ENCODE measurements around the gene PPP1R7.

Gene PPP1R7

GRCh38 chr2:241120440-241120839 is 29.8 kb upstream of the PPP1R7 start:
- in situ Hi-C loops (cut with HindIII; ENCODE audit: low sequenced_read_pairs), result no loop called here

- in situ Hi-C loops (cut with HindIII; ENCODE audit: low sequenced_read_pairs), result no loop called here
Observed at GRCh38 chr2:241121008-241121407, 29.3 kb upstream of the PPP1R7 start.

DNA sequence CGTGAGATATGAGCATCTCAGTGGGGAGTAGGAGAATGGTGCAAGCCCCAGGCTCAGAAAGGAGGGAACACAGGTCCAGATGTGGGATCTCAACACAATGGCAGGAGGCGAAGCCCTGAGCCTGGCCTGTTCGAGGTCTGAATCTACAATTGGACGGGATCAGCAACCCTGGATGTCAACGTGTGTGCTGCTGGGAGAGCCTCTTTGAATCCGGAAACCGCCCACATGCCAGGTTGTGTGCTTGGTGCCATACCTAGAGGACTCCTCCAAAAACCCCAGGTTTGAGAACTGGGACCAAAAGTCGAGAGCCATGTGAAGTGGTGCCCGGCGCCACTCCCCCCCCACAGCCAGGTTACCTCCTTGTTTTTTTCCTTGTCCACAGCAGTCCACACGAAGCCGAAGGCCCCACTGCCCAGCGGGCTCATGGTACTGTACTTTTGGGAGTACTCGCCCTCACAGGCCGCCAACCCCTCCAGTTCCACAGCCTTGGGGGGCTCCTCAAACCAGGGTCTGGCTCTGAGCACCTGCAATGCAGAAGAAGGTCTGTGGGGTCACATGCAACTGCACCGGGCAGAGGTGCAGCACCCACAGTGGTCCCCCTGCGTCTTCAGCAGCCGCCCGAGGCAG is 27.8 kb upstream of the PPP1R7 start:
- in situ Hi-C loops (cut with HindIII; ENCODE audit: low sequenced_read_pairs), result no loop called here

DNA sequence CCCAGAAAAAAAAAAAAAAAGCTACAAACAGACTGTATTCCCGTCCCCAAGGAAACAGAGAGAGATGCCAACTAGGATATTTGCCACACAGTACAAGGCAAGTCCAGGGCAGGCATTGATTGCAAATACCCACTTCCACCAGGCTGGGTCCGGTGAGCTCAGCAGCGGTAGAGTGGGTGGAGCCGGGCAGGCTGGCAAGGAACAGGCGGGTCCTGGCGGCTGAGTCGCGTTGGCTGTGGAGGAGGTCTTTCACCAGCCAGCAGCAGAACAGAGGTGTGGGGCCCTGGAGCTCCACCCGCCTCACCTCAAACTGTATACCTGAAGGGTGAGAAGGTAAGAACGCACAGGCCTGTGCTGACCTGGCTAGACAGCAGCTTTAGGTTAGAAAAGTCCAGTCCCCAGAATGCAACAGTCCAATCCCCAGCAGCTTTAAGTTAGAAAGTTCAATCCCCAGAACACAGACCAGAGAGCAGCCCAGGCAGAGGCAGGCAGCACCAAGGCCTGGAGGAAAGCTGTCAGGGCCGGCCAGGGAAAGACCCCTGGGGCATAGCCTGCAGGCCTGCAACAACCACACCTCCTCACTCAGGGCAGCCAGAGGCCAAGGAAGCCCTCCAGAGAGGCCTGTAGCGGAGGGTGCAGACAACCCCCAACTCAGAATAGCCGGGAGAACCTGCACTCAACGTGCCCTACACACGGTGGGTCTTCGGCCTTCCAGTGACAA is 26.3 kb upstream of the PPP1R7 start:
- in situ Hi-C loops (cut with HindIII; ENCODE audit: low sequenced_read_pairs), result no loop called here

- in situ Hi-C loops (cut with HindIII; ENCODE audit: low sequenced_read_pairs), result no loop called here
Observed at GRCh38 chr2:241125626-241126025, 24.6 kb upstream of the PPP1R7 start.

- in situ Hi-C loops (cut with HindIII; ENCODE audit: low sequenced_read_pairs), result no loop called here
Observed at GRCh38 chr2:241126201-241126611, 24.1 kb upstream of the PPP1R7 start.

DNA sequence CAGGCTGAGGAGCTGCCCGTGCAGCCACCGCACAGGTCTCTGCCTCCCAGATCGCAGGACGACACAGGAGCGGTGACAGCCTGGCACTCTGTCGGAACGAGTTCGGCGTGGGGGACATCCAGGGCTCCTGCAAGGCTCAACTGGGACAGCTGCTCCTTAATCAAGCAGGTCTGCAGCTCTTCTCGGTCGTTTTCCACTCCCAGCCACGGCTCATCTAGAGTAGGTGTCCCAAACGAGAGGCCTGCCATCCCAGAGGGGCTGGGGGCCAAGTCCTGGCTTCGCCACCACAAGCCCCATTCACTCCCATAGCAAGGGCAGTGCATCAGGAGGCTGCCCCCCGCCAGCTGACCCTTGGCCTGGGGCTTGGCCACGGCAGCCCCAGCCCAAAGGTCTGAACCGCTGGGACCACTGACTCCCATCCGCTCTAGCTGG is 23.5 kb upstream of the PPP1R7 start:
- in situ Hi-C loops (cut with HindIII; ENCODE audit: low sequenced_read_pairs), result no loop called here

DNA sequence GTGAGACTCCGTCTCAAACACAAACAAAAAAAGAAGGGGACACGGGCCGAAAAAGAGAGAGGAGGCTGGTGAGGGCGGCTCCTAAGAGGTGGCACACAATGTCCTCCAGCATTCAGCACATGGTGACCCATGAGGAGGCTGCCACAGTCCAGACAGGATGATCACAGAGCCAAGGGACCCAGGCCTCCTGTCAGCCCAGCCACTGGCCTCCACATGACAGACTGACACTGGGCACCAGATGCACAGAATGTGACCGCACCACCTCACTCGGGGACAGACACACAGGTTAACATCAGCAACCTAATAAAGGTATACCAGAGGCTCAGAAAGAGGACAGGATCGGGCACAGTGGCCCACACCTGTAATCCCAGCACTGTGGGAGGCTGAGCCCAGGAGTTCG is 22.0 kb upstream of the PPP1R7 start:
- in situ Hi-C loops (cut with HindIII; ENCODE audit: low sequenced_read_pairs), result no loop called here

- in situ Hi-C loops (cut with HindIII; ENCODE audit: low sequenced_read_pairs), result no loop called here
Observed at GRCh38 chr2:241129086-241129871, 21.0 kb upstream of the PPP1R7 start.

DNA sequence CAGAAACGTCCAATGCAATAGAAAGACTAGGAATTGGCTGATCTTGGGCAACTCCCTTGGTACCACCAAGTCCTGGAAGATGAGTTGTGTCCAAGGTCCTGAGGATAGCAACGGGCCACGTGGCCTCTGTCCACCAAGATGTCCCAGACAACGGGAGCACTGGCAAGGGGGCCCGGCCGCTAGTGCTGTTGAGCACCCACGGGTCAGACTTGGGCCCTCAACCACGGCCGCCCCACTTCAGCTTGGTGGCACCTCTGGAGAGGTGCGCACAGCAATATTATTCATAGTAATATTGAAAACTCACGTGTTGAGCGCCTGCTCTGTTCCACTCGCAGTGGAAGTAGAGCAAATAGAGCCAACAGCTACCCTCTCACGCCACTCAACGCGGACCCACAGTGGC is 20.0 kb upstream of the PPP1R7 start:
- in situ Hi-C loops (cut with HindIII; ENCODE audit: low sequenced_read_pairs), result no loop called here

DNA sequence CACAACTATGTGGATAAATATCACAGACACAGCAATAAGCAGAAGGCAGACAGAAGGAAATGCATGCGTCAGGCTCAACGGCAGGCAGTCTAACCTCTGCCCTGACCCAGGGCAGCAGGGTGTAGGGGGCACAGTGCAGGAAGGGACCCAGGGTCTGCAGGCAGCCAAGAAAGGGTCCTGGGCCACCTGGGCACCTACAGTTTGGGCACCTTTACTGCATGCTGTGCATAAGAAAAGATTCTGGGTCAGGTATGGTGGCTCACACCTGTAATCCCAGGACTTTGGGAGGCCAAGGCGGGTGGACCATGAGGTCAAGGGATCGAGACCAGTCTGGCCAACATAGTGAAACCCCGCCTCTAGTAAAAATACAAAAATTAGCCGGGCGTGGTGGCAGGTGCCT is 18.7 kb upstream of the PPP1R7 start:
- in situ Hi-C loops (cut with HindIII; ENCODE audit: low sequenced_read_pairs), result no loop called here

- in situ Hi-C loops (cut with HindIII; ENCODE audit: low sequenced_read_pairs), result no loop called here
Observed at GRCh38 chr2:241132538-241133435, 17.5 kb upstream of the PPP1R7 start.

DNA sequence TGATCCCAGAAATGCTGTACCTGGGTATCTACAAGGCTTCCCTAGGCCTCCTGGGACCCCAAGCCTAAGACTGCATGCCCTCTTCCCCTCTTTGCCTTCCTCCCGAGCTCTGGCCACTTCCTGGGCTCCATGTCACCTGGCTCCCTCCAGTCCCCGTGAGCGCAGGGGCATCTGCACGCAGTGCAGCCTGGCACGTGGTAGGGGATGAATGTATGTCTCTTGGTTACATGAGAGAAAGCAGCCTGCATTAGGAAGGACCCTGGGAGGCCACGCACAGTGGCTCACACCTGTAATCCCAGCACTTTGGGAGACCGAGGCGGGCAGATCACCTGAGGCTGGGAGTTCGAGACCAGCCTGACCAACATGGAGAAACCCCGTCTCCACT is 16.8 kb upstream of the PPP1R7 start:
- in situ Hi-C loops (cut with HindIII; ENCODE audit: low sequenced_read_pairs), result no loop called here

GRCh38 chr2:241134711-241135110 is 15.6 kb upstream of the PPP1R7 start:
- in situ Hi-C loops (cut with HindIII; ENCODE audit: low sequenced_read_pairs), result no loop called here

GRCh38 chr2:241135737-241136136 is 14.5 kb upstream of the PPP1R7 start:
- in situ Hi-C loops (cut with HindIII; ENCODE audit: low sequenced_read_pairs), result no loop called here

DNA sequence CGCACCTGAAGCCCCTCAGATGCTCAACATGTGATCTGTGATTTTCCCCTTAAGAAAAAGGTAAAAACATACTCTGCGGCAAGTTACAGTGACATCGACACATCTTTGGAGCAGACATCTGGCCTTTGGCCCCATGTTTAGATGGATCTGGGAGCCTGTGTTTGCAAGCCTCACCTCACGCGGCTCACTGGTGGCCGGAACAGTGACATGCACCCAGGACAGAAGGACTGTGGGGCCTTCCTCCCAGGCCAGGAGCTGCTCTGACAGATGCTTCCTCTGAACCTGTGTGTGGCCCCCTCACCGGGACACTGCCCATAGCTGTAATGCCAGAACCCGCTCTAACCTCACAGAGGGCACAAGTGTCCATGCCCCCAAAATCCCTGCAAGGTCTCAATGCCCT is 14.1 kb upstream of the PPP1R7 start:
- in situ Hi-C loops (cut with HindIII; ENCODE audit: low sequenced_read_pairs), result no loop called here

DNA sequence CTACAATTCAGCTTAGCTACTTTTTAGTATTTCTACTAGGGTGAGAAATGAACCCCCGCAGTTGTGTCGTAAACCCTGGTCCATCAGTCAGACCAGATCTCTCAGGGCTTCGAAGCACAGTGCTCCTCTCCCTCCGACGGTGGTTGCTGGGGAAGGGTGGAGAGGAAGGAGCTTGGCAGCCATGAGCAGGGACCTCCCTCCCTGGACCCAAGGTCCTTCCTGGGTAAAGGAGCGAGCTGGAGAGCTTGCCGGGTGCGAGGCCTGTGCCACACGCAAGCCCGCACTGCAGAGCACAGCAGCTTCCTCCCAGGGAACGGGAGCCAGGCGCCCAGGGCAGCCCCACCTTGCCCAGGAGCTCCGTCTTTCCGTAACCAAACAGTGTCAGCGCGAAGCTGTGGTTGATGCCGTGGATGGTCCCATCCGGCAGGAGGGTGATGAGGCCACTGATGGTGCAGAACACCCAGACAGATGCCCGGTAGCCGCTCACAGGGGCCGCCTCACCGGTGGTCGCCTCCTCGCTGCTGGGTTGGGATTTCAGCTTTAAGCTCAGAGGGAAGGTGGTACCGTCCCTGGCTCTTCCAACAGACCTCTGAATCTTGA is 13.5 kb upstream of the PPP1R7 start:
- in situ Hi-C loops (cut with HindIII; ENCODE audit: low sequenced_read_pairs), result no loop called here

DNA sequence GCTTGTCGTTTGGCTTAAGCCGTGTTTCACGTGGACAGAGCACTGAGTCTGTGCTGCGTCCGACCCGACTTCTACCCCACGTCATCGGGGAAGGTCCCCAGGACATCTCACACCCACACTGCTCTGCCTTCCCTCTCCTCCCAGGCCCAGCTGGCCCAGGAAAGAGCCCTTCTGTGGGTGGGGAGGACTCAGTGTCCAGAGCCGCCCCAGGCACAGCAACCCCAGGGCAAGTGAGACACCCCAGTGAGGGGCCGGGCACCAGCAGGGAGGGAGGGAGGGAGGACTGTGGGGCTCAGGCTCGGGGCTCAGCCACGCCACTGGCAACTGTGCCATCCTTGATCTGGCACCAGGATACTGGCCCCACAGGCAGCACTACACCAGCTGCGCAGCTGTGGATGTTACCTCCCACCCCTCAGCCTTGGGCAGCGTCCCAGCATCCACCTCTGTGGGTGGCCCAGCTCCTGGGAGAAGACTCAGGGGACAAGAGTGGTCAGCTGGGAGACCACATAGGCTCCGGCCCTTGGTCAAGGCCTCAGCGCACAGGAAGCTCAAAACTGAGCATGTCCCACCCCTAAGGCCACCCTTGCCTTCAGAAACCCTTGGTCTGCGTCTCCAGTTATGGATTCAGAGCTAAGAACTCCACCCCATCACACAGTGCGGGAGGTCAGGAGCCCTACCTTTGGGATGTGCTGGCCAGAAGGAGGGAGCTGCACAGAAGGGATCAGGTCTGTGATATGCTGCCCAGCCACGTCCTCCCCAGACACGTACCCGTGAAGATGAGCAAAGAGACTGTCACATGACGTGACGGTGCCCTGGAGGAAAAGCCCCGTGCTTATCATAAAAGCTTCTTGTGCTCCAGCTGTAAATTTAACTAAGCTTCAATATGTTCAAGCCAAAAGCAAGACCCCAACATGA is 12.7 kb upstream of the PPP1R7 start:
- in situ Hi-C loops (cut with HindIII; ENCODE audit: low sequenced_read_pairs), result no loop called here

GRCh38 chr2:241138471-241138870 is 11.8 kb upstream of the PPP1R7 start:
- in situ Hi-C loops (cut with HindIII; ENCODE audit: low sequenced_read_pairs), result no loop called here

Data from DLD1 (cell line).